ENCODE results near the gene TMEM94.

- TF ChIP-seq CTCF (IDR thresholded peaks at IDR 0.05): no peak
- no peak for TF ChIP-seq POLR2A (IDR thresholded peaks at IDR 0.05)
- no peak for TF ChIP-seq EP300 (IDR thresholded peaks at IDR 0.05; ENCODE audit: low read depth)
- no peak for TF ChIP-seq POLR2AphosphoS5 (IDR thresholded peaks at IDR 0.05)
Observed at GRCh38 chr17:75439287-75439686, 17.1 kb upstream of the TMEM94 start.
